HG02571 (cell line): ENCODE measurements around the gene FBXO41.
"Not testable (repeated sequence)": the region's sequence is repeated elsewhere in the genome, so short reads cannot be mapped to it uniquely, and the experiment has no call there.

ENCODE experiments used
- ATAC-seq: cut with Tn5 transposase; IDR thresholded peaks from one replicate; pipeline ENCODE4 v1.9.1; 2021; ENCODE audit warnings: mild to moderate bottlenecking, moderate library complexity; ENCODE audit not compliant: unreplicated experiment

FBXO41 gene

GRCh38 chr2:73262691-73263429 lies 21.4 kb downstream of the FBXO41 start:
- not testable (repeated sequence) for ATAC-seq

DNA sequence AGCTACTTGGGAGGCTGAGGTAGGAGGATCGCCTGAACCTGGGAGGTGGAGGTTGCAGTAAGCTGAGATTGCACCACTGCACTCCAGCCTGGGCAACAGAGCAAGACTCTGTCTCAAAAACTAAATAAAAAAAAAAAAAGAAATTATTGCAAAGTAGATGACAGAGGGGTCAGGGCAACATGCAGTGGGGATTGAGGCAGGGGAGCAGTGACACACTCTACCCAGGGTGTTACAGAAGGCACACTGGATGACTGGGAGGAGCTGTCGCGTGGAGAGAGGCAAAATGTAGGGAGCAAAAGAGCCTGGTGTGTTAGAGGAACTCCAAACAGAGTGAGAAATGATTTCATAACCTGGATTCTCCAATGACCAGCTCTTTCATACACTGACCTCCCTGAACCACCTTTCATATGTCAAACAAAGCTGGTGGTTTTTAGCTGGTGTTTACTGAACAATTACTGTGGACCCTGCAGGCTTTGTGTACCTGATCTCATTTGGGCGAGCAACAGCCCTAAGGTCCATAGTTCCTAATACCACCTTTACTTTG lies 22.1 kb downstream of the FBXO41 start:
- no peak for ATAC-seq

DNA sequence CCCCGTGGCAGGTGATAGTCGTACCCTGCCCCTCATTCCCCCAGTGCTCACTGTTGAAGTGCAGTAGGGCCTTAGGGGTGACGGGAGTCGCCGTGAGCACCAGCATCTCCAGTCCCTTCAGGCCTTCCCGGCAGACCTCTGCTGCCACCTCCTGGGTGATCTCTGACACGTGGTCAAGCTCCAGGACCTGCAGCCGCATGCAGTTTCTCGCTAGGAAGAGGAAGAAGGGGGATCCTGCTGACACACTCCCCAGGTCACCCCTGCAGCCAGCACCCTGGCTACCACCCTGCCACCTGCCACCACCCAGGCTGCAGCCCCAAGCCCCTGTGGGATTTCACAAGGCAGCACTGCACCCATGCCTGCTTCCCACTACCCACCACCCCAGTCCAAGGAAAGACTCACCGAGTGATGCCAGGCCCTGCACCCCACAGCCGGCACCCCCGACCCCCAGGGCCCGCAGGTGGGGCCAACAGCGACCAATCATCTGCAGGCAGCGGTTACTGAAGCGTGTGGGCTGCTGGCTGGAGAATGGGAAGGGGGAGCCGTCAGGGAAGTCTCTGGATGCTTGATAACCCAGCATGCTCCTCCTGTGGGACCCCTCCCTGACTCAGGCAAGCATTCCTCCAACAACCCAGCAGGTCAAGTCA lies 23.8 kb downstream of the FBXO41 start:
- no peak for ATAC-seq

DNA sequence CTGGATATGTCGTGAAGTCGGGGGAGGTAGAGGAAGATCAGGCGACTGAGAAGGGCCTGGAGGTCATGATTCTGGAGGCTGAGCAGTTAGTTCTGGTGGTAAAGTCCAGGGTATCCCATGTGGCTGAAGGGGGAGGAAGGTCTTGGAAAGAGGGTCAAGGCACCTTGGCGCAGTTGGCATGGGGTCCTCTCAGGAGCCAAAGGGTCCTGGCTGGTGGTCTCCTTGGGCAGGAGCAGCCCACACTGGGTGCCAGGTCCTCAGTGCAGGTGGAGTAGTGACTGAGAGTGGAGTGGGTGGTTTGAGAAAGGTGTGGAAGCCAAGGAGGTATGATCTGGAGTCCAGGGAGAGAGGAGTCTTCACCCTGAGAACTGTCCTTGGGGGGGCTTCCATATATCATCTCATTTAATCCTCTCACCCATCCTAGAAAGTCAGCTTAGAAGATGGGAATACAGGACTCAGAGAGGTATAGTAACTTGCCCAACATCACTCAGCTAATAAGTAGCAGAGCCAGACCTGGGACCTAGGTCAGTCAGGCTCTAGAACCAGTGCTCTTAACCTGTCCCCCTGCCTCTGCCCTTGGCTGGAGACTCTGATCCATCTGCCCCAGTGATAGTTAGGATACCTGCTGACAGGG lies 24.5 kb downstream of the FBXO41 start:
- ATAC-seq = no peak

GRCh38 chr2:73259276-73259675 lies 25.0 kb downstream of the FBXO41 start:
- no peak for ATAC-seq

GRCh38 chr2:73258913-73259215 lies 25.4 kb downstream of the FBXO41 start:
- ATAC-seq = no peak

DNA sequence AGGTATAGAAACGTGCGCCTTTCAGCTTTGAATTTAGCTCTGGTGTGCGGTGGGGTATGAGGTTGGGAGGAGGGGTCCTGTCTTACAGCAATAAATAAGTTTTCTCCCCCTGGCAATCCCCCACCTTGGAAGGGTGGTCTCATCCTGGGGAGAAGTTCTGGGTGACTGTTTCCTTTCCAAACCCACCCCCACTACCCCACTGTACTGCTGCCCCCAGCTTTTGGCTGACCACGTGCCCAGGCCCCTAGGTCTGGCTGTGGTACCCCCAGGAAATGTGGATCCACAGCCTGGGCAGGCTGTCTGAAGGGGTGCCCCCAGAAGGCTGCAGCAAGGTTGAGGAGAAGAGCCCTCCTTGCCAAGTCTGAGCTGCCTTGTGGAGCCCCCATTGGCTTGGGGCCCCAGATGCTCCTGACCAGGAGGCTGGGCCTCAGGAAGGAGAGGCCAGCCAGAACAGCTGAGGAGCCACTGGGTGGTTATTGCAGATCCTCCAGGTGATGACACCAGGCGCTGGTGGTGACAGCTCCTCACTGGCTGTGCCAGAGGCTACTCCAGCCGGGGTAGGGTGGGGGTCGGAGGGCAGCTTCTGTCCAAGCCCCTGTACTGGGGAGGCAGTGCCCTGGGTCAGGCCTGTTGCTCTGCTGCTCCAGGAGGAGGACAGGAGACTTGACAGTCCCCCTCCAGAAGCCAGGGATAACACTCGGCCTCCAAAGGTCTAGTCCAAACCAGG lies 25.9 kb downstream of the FBXO41 start:
- ATAC-seq = no peak

DNA sequence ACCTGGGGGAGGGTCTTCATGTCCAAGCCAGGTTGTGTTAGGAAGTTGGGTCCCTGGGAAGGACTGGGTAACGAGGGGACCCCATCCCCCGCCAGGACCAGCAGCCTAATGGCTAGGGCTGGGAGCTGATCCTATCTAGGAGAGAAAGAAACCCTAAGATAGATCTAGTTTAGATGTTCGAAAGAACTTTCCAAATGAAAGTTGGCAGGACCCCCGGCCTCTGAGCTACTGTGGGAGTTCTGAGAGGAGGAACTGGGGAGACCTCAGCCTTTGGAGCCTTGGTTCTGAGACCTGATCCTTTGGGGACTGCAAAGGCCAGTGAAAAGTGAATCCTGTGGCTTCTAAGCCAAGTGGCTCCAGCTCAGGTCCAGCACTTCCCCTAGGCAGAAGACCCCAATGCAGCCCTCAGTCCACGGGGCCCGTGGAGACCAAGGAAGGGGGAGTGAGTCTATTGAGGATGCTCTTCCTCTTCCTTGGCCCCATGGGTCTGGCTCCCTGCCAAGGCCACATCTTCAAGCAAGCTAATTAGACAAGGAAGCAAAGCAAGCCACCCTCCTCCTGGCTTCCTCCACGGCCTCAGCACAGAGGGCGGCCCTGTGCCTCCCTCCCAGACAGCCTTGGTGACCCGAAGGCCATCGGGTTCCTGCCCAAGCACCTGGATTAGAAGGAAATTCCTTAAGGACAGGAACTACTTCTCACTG lies 26.7 kb downstream of the FBXO41 start:
- ATAC-seq = no peak

- no peak for ATAC-seq
Observed at GRCh38 chr2:73257021-73257420, 27.3 kb downstream of the FBXO41 start.

DNA sequence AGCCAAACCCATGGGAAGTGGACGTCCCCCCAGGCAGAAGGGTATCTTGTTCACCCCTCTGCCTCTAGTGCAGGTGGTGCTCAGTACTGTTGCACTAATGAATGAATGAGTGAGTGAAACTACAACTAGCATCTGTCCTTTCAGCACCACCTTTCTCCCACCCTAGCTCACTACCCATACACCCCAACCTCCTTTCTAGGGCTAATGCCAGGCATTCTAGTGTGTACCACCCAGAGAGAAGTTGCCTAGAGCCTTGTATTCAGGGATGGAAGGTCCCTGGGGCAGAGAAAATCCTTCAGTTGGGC lies 27.7 kb downstream of the FBXO41 start:
- ATAC-seq = no peak

DNA sequence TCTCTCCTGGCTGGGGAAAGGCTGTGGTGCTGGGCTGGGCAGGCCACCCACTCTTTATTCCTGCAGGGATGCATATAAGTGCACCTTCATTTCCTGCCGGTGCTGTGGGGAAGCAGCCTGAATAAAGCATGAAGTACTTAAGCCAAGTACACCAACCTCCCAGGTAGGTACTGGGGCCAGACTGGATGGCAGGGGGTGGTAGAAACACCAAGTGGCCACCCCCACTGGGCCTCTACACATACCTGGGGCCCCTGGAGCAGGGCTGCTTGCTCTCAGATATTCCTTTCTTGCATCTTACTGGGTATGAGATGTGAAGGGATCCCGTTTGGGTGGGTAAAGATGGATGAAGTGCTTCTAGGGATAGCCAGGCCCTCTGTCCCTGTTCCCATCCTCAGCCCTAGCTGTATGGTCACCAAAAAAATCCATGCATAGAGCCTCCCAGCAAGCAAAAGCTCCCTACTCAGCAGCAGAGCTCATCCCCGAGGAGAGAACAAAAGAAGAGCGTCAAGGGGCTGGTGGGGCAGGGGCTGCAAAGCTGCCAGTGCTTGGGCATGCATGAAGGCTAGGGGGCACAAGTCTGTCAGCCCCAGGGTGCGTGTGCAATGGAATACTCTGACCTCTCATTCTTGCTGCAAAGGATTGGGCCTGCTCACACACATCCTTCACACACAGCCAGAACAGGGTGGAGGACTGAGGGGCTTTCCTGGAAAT lies 28.2 kb downstream of the FBXO41 start:
- ATAC-seq = no peak

- no peak for ATAC-seq
Observed at GRCh38 chr2:73255007-73255644, 29.2 kb downstream of the FBXO41 start.

GRCh38 chr2:73254343-73255006 lies 29.8 kb downstream of the FBXO41 start:
- no peak for ATAC-seq

DNA sequence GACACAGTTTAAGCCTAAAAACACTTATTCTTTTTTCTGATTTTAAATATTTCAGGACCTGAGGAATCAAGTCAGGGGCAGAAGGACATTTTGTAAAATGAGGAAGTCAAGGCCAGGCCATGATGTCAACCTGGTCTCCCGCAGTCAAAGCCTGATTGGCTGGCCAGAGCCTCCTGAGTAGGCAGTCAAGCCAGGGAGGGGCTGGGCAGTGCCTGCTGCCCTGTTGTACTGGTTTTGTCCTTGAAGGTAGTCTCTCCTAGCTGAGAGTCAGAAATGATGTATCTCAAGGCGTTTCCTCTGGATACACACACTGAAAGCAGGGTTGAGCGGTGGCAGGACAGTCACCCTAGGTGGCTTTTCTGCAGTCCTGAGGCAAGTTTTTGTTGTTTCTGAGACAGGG lies 30.4 kb downstream of the FBXO41 start:
- no peak for ATAC-seq

DNA sequence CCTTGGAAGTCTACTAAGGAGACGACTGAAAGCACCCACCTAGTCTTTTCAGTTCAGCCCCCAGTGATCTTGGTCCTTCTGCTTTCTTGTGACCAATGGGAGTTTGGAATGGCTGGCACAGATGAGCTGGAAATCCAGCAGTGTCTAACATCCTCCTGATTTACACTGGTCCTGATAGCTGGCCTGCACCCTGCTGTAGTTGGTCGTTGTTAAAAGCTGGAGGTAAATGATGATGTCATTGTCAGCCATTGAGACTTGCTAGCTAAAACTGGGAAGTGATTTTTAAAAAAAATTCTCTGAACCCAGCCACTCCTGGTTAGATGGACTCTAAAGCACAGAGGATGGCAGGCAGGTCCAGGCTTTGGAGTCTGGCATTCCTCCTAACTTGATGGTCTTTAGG lies 30.9 kb downstream of the FBXO41 start:
- no peak for ATAC-seq

DNA sequence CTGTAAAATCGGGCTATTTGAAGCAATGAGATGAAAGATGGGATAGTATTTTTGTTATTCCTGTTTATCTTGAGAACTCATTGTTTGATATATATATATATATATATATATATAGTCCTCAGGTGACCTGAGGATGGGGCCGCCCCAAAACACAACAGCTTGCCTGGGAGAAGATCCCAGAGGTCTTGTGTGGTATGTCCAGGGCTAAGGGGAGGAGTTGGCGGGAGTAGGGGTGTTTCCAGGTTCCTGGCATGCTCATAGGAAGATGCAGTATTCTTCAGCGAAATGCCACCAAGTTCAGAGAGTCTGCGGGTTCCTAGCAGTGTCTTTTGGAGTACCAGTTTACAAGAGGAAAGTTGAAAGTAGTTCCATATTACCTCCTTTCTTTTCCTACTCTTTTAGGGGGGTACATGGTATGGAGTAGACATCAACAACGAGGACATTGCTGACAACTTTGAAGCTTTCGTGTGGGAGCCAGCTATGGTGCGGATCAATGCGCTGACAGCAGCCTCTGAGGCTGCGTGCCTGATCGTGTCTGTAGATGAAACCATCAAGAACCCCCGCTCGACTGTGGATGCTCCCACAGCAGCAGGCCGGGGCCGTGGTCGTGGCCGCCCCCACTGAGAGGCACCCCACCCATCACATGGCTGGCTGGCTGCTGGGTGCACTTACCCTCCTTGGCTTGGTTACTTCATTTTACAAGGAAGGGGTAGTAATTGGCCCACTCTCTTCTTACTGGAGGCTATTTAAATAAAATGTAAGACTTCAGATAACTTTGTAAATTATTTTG lies 31.8 kb downstream of the FBXO41 start:
- no peak for ATAC-seq

DNA sequence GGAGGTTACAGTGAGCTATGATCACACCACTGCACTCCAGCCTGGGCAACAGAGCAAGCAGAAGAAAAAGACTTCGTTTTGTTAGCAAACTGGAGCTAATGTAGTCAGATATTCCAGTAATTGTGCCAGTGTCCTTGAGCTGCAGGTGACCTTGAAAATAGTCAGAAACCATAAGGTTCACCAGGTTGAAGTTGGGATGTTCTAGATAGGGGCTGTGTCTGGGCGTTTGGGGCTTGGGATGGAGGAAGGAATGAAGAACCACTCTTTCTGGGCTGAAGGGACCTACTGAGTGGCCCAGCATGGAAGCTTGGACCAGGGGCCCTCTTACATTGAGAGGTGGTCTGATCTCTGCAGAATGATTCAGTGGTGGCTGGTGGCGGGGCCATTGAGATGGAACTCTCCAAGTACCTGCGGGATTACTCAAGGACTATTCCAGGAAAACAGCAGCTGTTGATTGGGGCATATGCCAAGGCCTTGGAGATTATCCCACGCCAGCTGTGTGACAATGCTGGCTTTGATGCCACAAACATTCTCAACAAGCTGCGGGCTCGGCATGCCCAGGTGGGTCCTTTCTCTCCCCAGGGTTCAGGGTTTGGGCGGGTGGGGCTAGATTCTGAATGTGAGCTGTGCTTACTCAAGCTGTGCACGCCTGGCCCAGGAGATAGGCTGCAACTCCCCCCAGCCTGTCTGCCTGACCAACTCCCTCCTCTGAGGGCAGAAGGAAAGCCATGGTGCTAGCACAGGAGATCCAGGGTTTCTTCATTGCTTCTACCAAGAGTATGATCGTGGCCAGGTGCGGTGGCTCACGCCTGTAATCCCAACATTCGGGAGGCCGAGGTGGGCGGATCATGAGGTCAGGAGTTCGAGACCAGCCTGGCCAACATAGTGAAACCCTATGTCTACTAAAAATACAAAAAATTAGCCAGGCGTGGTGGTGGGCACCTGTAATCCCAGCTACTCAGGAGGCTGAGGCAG lies 33.1 kb downstream of the FBXO41 start:
- ATAC-seq = no peak
